H1 (cell line): ENCODE data around the gene ZBTB45. TPM values are rescaled to one million over a fixed set of nuclear protein-coding genes. Genes with fewer than 3 reads are reported as not detected.

ENCODE experiments used
- CTCF ChIA-PET: fragments of 300-600 bp; sonication (Branson Sonifier 250); formaldehyde crosslinking; loops from one replicate; lab custom pipeline; 2021; ENCODE audit not compliant: partially characterized antibody; lab: Charles Lee
- POLR2A ChIA-PET: fragments of 300-600 bp; sonication (Branson Sonifier 250); formaldehyde crosslinking; loops from one replicate; lab custom pipeline; 2021; ENCODE audit warnings: inconsistent platforms; ENCODE audit not compliant: partially characterized antibody; lab: Charles Lee
- DNase-seq, 2 experiments: peaks; one replicate each; pipeline versions ENCODE4 v3.0.0 to v3.0.0-alpha.2; 2010 to 2022; ENCODE audit warnings: low spot score in 2 of 2, low read depth in 1 of 2, mixed read lengths in 1 of 2
- FAIRE-seq: peaks from 2 replicates; lab custom pipeline; 2011; peaks lifted over from hg19 to GRCh38; lab: Jason Lieb, UNC
- H2AFZ ChIP-seq: 2 replicates; pipeline ENCODE4 v1.8.1; 2012; ENCODE audit warnings: low read length, inconsistent platforms
- H2AK5ac ChIP-seq: 2 replicates; pipeline ENCODE4 v1.6.1; 2013; ENCODE audit warnings: low read depth, low read length
- H2BK120ac ChIP-seq: replicated peaks from 2 replicates; pipeline ENCODE3; 2013; ENCODE audit warnings: low read depth, low read length, inconsistent platforms
- H2BK12ac ChIP-seq: 2 replicates; pipeline ENCODE4 v1.6.1; 2013; ENCODE audit warnings: low read depth, low read length
- H2BK15ac ChIP-seq: 2 replicates; pipeline ENCODE4 v1.6.1; 2013; ENCODE audit warnings: low read length
- H2BK20ac ChIP-seq: 2 replicates; pipeline ENCODE4 v1.6.1; 2013; ENCODE audit warnings: low read length
- H2BK5ac ChIP-seq: 2 replicates; pipeline ENCODE4 v1.6.1; 2013; ENCODE audit warnings: low read depth, low read length
- H3K14ac ChIP-seq: 2 replicates; pipeline ENCODE4 v1.6.1; 2013; ENCODE audit warnings: inconsistent platforms; ENCODE audit not compliant: insufficient read length
- H3K18ac ChIP-seq: 2 replicates; pipeline ENCODE4 v1.6.1; 2013; ENCODE audit warnings: low read length; ENCODE audit errors: extremely low read depth
- H3K23ac ChIP-seq: 2 replicates; pipeline ENCODE4 v1.6.1; 2013; ENCODE audit warnings: inconsistent platforms; ENCODE audit not compliant: insufficient read length
- H3K23me2 ChIP-seq: 2 replicates; pipeline ENCODE4 v1.6.1; 2013; ENCODE audit warnings: low read depth, low read length
- H3K27ac ChIP-seq: 2 replicates; pipeline ENCODE4 v1.6.1; 2011; ENCODE audit warnings: low read depth, low read length, inconsistent platforms
- H3K27me3 ChIP-seq, 4 experiments: replicated peaks in 1 of 4; 1 replicate in 1 of 4; 2 replicates in 3 of 4; pipeline versions ENCODE4 v1.6.1 to v1.8.1; 2011 to 2013; ENCODE audit warnings: low read length in 3 of 4, mild to moderate bottlenecking in 3 of 4, inconsistent platforms in 2 of 4, mixed read lengths in 2 of 4, moderate library complexity in 1 of 4; ENCODE audit not compliant: control insufficient read depth in 3 of 4, insufficient read depth in 3 of 4; ENCODE audit errors: extremely low read depth in 1 of 4
- H3K36me3 ChIP-seq, 4 experiments: 2 replicates each; pipeline versions ENCODE4 v1.6.1 to v1.8.1; 2011 to 2013; ENCODE audit warnings: mild to moderate bottlenecking in 4 of 4, low read length in 3 of 4, moderate library complexity in 2 of 4, control low read depth in 1 of 4, inconsistent platforms in 1 of 4; ENCODE audit not compliant: insufficient read depth in 4 of 4, control insufficient read depth in 2 of 4
- H3K4ac ChIP-seq: replicated peaks from 2 replicates; pipeline ENCODE3; 2013; ENCODE audit warnings: low read length, low read depth, mixed read lengths, inconsistent platforms; ENCODE audit not compliant: insufficient read length
- H3K4me1 ChIP-seq, 4 experiments: replicated peaks in 1 of 4; 1 replicate in 1 of 4; 2 replicates in 3 of 4; pipeline versions ENCODE4 v1.6.1 to v1.8.1; 2011 to 2013; ENCODE audit warnings: low read length in 3 of 4, inconsistent platforms in 2 of 4, mixed read lengths in 1 of 4; ENCODE audit not compliant: insufficient read depth in 4 of 4, control insufficient read depth in 3 of 4
- H3K4me2 ChIP-seq, 2 experiments: 2 replicates each; pipeline versions ENCODE4 v1.6.1 to v1.8.1; 2011 to 2013; ENCODE audit warnings: low read depth in 2 of 2, low read length in 2 of 2, control low read depth in 1 of 2, inconsistent platforms in 1 of 2, mild to moderate bottlenecking in 1 of 2; ENCODE audit not compliant: insufficient read depth in 1 of 2
- H3K4me3 ChIP-seq, 4 experiments: fragments of 200-600, 300-600 bp in 1 of 4; sonication (generic), shearing (Covaris generic), sonication (Bioruptor Twin) in 1 of 4; 2 replicates each; pipeline versions ENCODE4 v1.5.1 to v1.8.1; 2011 to 2016; ENCODE audit warnings: low read length in 4 of 4, low read depth in 3 of 4, control low read depth in 2 of 4, inconsistent platforms in 2 of 4, mild to moderate bottlenecking in 2 of 4, mixed read lengths in 1 of 4, moderate library complexity in 1 of 4; ENCODE audit not compliant: insufficient read depth in 2 of 4; ENCODE audit errors: extremely low read depth in 1 of 4
- H3K56ac ChIP-seq: replicated peaks from 2 replicates; pipeline ENCODE3; 2013; ENCODE audit warnings: low read depth, mild to moderate bottlenecking, mixed read lengths, low read length, inconsistent platforms; ENCODE audit not compliant: insufficient read length
- H3K79me1 ChIP-seq: 2 replicates; pipeline ENCODE4 v1.6.1; 2013; ENCODE audit warnings: low read depth, low read length, control low read depth
- H3K79me2 ChIP-seq, 2 experiments: 2 replicates each; pipeline versions ENCODE4 v1.6.1 to v1.8.1; 2012 to 2013; ENCODE audit warnings: low read length in 2 of 2, mild to moderate bottlenecking in 2 of 2, inconsistent platforms in 1 of 2; ENCODE audit not compliant: insufficient read depth in 2 of 2, control insufficient read depth in 1 of 2
- H3K9ac ChIP-seq, 4 experiments: replicated peaks in 1 of 4; 1 replicate in 1 of 4; 2 replicates in 3 of 4; pipeline versions ENCODE4 v1.6.1 to v1.8.1; 2011 to 2013; ENCODE audit warnings: low read depth in 3 of 4, low read length in 3 of 4, control low read depth in 2 of 4, mild to moderate bottlenecking in 2 of 4, moderate library complexity in 2 of 4, inconsistent platforms in 1 of 4; ENCODE audit errors: extremely low read depth in 1 of 4
- H3K9me3 ChIP-seq, 2 experiments: 2 replicates each; pipeline versions ENCODE4 v1.6.1 to v1.8.1; 2012 to 2013; ENCODE audit warnings: mild to moderate bottlenecking in 2 of 2, moderate library complexity in 2 of 2, control low read depth in 1 of 2, inconsistent platforms in 1 of 2, low read depth in 1 of 2, low read length in 1 of 2, mixed read lengths in 1 of 2; ENCODE audit not compliant: insufficient read depth in 2 of 2
- H4K20me1 ChIP-seq, 2 experiments: replicated peaks in 1 of 2; 2 replicates each; pipeline versions ENCODE3 to v1.8.1; 2011 to 2013; ENCODE audit warnings: inconsistent platforms in 2 of 2, low read length in 2 of 2, mild to moderate bottlenecking in 1 of 2; ENCODE audit not compliant: insufficient read depth in 2 of 2, control insufficient read depth in 1 of 2
- H4K5ac ChIP-seq: 2 replicates; pipeline ENCODE4 v1.6.1; 2013; ENCODE audit warnings: low read length, low read depth, mixed read lengths, inconsistent platforms; ENCODE audit not compliant: insufficient read length
- H4K8ac ChIP-seq: 2 replicates; pipeline ENCODE4 v1.8.0; 2013; ENCODE audit warnings: mild to moderate bottlenecking, moderate library complexity, low read length, inconsistent platforms; ENCODE audit not compliant: insufficient read depth; ENCODE audit errors: extremely low read depth
- H4K91ac ChIP-seq: replicated peaks from 2 replicates; pipeline ENCODE3; 2013; ENCODE audit warnings: low read length, mixed read lengths, inconsistent platforms; ENCODE audit not compliant: insufficient read length
- CBX5 ChIP-seq: fragments of 300-800, 300-1000 bp; sonication (generic); IDR thresholded peaks from 2 replicates; pipeline ENCODE4 v1.7.1; 2016; ENCODE audit warnings: antibody characterized with exemption, low read length, low read depth
- GTF2F1 ChIP-seq: IDR thresholded peaks from 2 replicates; pipeline ENCODE4 v1.6.1; 2012; ENCODE audit warnings: low read depth, low read length, improper control_type of control experiment, borderline replicate concordance
- POLR2A ChIP-seq, 2 experiments: IDR thresholded peaks; 1 replicate in 1 of 2; 2 replicates in 1 of 2; pipeline ENCODE4 v1.6.1; 2011; ENCODE audit warnings: low read depth in 2 of 2, low read length in 2 of 2, mild to moderate bottlenecking in 2 of 2; ENCODE audit errors: control extremely low read depth in 1 of 2
- WGBS, 2 experiments: shearing (Covaris generic) in 1 of 2; methylation state at CpG; one replicate each; pipeline versions ENCODE4 v1.1.6 to v1.1.7; 2013 to 2015; ENCODE audit warnings: low lambda C conversion rate in 2 of 2, mixed read lengths in 2 of 2, inconsistent platforms in 1 of 2, low coverage in 1 of 2, missing lambda C conversion rate in 1 of 2; ENCODE audit not compliant: insufficient replicate concordance in 2 of 2, insufficient coverage in 1 of 2, insufficient read length in 1 of 2; ENCODE audit errors: extremely low coverage in 1 of 2, missing lambda C conversion rate in 1 of 2; 5-methylcytosine and 5-hydroxymethylcytosine counted together
- polyA plus RNA-seq, 7 experiments: library from polyadenylated mRNA; depleted of rRNA in 3 of 7; stranded (reverse) in 5 of 7; unstranded in 2 of 7; fragments of >200 nt in 5 of 7; fragments of 200-250 nt in 2 of 7; gene quantifications; 1 replicate in 5 of 7; 2 replicates in 1 of 7; 4 replicates in 1 of 7; pipeline versions ENCODE4 v1.2.1 to v1.2.3, GENCODE V29; 2011 to 2013; ENCODE audit warnings: missing spikeins in 2 of 7, mixed read lengths in 2 of 7
- total RNA-seq: library from RNA; stranded (reverse); fragmentation: NEBNext Ultra II Directional; extraction: Animal tissue kit (Norgen Biotek cat#: 25700); gene quantifications from 2 replicates; pipeline ENCODE4 v1.2.1, GENCODE V29; 2021
- TF ChIP-seq, protein P1 (sequence below): IDR thresholded peaks from 2 replicates; pipeline ENCODE4 v1.6.1; 2012; ENCODE audit warnings: inconsistent platforms

The ZBTB45 gene
- total and polyA plus RNA-seq, 2 of the 8 experiments (the other 6 are each of a cell fraction or from before 2014, with no cell fraction given) = 16.9 to 17.2 TPM

- no peak overlapping the region for H2AK5ac ChIP-seq
- peaks cover 24% of the 10 kb centered on the region for H3K23me2 ChIP-seq
- POLR2A ChIA-PET = interaction anchor here (1.3 to 17.2 kb wide), 12 partner anchors 7 to 204 kb away, joined by 3 to 650 read pairs (median 16); partner anchors contain the start of genes CHMP2A, MZF1, RNF225 and RPS5
- no peak overlapping the region for H3K4me3 ChIP-seq
- H3K36me3 ChIP-seq = peaks cover 8 to 28% (median 19%) of the 10 kb centered on the region in 4 experiments
- H3K4ac ChIP-seq = no peak overlapping the region
- DNase-seq (no peak), FAIRE-seq (no peak)
- no peak overlapping the region for H2BK12ac ChIP-seq
- H2BK5ac ChIP-seq = no peak overlapping the region
- H3K4me2 ChIP-seq = no peak overlapping the region; a peak in 1 of 4 replicates
- H4K5ac ChIP-seq = no peak overlapping the region
- CTCF ChIA-PET = interaction anchor here (3.6 to 4.6 kb wide), 2 partner anchors 25 to 36 kb away, joined by 24 to 33 read pairs; partner anchors contain the start of gene ZBTB45
- H2BK15ac ChIP-seq = no peak overlapping the region; the same call in 1 of the 2 replicates
- H2BK20ac ChIP-seq = no peak overlapping the region
- no peak overlapping the region for H3K18ac ChIP-seq
- no peak overlapping the region for H3K27ac ChIP-seq
- H3K23ac ChIP-seq = no peak overlapping the region
- no peak overlapping the region for H4K91ac ChIP-seq
- WGBS, 2 experiments = 99% methylated on average over 13 of the region's 16 CpGs; no CpG with 5 or more reads in 1 of the 2 experiments
- peaks cover 0 to 32% (median 17%) of the 10 kb centered on the region in 4 experiments; a peak in 6 of 7 replicates for H3K4me1 ChIP-seq
- H3K9me3 ChIP-seq = no peaks in the 10 kb centered on the region
- no peaks in the 10 kb centered on the region; a peak in 1 of 7 replicates for H3K27me3 ChIP-seq
- no peak overlapping the region for H2BK120ac ChIP-seq
- peaks cover 4% of the 10 kb centered on the region for H3K79me1 ChIP-seq
- H3K56ac ChIP-seq = no peak overlapping the region
- no peak overlapping the region for H3K9ac ChIP-seq
- H3K79me2 ChIP-seq = peaks cover 7 to 19% of the 10 kb centered on the region in 2 experiments
- H4K20me1 ChIP-seq = peaks cover 2 to 11% of the 10 kb centered on the region in 2 experiments
- peak overlapping the region; percentile 32; the same call in 1 of the 2 replicates for H4K8ac ChIP-seq
- H3K14ac ChIP-seq = no peak overlapping the region
- no peak overlapping the region for H2AFZ ChIP-seq
- TF ChIP-seq, protein P1, sequence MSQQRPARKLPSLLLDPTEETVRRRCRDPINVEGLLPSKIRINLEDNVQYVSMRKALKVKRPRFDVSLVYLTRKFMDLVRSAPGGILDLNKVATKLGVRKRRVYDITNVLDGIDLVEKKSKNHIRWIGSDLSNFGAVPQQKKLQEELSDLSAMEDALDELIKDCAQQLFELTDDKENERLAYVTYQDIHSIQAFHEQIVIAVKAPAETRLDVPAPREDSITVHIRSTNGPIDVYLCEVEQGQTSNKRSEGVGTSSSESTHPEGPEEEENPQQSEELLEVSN = no peak
- TF ChIP-seq CBX5 (no peak), POLR2A (IDR thresholded peaks at IDR 0.05; ENCODE audit: control extremely low read depth in 1 of 2, low read depth in 2 of 2, low read length in 2 of 2) (0 out of 3 replicates have a peak, but pooled peaks of 1 of the 2 experiments have one; percentile 33), GTF2F1 (no peak)
Observed at GRCh38 chr19:58555920-58556621, 36.5 kb upstream of the ZBTB45 start.
